Measurements from ENCODE around the gene RPUSD1.

Gene RPUSD1

DNA sequence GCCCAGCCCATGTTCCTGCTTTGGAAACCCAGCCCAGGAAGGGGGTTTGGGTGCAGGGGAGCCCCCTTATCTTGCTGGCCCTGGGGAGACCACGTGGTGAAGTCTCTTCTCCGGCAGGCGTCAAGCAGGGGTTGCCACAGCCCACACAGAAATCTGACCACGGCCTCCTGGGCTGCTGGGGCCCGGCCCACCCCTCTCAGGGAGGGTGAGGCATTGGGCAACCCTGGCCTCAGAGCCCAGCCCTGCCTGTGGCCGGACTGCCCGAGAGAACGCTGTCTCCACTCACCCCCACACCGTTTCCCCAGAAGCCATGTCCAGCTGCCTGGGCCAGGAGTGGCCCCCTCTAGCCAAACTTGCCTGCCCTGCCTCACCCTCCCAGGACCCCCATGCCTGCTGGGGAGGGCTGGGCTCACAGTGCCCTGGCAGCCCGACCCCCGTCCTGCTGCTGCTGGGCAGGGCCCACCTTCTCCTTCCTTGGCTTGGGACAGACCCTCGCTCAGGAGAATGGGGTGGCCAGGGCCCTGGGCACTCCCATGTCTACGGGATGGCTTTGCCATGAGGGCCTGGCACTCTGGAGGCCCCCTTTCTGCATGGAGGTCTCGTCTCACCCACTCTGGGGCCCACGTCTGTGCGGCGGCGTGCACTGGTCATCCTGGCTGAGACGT lies 6.7 kb downstream of the RPUSD1 start:
- no peak for DNase-seq (ENCODE audit: extremely low read depth, insufficient read length)
- H3K27me3 ChIP-seq (replicated peaks; ENCODE audit: control insufficient read depth, insufficient read depth, low read length): no peaks in the 10 kb centered on the region
- TF ChIP-seq, protein P1, sequence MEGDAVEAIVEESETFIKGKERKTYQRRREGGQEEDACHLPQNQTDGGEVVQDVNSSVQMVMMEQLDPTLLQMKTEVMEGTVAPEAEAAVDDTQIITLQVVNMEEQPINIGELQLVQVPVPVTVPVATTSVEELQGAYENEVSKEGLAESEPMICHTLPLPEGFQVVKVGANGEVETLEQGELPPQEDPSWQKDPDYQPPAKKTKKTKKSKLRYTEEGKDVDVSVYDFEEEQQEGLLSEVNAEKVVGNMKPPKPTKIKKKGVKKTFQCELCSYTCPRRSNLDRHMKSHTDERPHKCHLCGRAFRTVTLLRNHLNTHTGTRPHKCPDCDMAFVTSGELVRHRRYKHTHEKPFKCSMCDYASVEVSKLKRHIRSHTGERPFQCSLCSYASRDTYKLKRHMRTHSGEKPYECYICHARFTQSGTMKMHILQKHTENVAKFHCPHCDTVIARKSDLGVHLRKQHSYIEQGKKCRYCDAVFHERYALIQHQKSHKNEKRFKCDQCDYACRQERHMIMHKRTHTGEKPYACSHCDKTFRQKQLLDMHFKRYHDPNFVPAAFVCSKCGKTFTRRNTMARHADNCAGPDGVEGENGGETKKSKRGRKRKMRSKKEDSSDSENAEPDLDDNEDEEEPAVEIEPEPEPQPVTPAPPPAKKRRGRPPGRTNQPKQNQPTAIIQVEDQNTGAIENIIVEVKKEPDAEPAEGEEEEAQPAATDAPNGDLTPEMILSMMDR (IDR thresholded peaks at IDR 0.05; ENCODE audit: insufficient read depth, low read length, poor library complexity, severe bottlenecking): no peak
- H3K4me3 ChIP-seq (replicated peaks; ENCODE audit: low read depth, low read length): no peak overlapping the region
- peaks cover 10% of the 10 kb centered on the region for H3K36me3 ChIP-seq (ENCODE audit: control insufficient read depth, insufficient read depth, low read length)

DNA sequence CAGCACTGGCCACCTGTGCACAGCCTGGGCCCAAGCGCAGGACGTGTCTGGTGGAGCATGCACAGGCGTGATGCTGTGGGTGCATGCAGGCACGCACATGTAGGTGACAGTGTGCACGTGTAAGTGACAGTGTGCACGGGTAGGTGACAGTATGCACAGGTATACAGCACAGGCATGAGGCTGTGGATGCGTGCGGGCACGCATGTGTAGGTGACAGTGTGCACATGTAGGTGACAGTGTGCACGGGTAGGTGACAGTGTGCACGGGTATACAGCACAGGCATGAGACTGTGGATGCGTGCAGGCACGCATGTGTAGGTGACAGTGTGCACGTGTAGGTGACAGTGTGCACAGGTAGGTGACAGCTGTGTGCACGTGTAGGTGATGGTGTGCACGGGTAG lies 7.9 kb downstream of the RPUSD1 start:
- Histone ChIP-seq H3K27me3 (replicated peaks; ENCODE audit: control insufficient read depth, insufficient read depth, low read length) (no peaks in the 10 kb centered on the region), H3K4me3 (replicated peaks; ENCODE audit: low read depth, low read length) (no peak overlapping the region), H3K36me3 (ENCODE audit: control insufficient read depth, insufficient read depth, low read length) (peaks cover 3% of the 10 kb centered on the region)
- TF ChIP-seq, protein P1 (IDR thresholded peaks at IDR 0.05; ENCODE audit: insufficient read depth, low read length, poor library complexity, severe bottlenecking): no peak
- DNase-seq (ENCODE audit: extremely low read depth, insufficient read length): no peak

DNA sequence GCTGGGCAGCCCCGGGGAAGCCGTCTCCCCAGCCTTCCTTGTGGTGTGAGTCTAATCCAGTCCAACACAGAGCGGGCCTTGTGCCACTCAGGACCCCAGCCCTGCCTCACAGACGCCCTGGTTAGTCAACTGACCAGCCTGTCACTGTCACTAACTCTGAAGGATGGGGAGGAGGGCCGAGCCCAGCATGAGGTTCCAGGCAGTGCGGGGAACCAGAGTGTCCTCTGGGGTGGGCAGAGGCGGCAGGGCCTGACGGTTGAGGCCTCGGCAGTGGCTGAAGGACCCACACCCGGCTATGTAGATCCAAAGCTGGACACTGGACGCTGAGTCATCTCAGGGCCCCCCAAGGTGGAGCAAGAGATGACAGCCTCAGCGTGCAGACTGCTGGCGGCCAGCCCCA lies 8.6 kb downstream of the RPUSD1 start:
- DNase-seq (ENCODE audit: extremely low read depth, insufficient read length): no peak
- TF ChIP-seq, protein P1 (IDR thresholded peaks at IDR 0.05; ENCODE audit: insufficient read depth, low read length, poor library complexity, severe bottlenecking): no peak
- no peak overlapping the region for H3K4me3 ChIP-seq (replicated peaks; ENCODE audit: low read depth, low read length)

DNA sequence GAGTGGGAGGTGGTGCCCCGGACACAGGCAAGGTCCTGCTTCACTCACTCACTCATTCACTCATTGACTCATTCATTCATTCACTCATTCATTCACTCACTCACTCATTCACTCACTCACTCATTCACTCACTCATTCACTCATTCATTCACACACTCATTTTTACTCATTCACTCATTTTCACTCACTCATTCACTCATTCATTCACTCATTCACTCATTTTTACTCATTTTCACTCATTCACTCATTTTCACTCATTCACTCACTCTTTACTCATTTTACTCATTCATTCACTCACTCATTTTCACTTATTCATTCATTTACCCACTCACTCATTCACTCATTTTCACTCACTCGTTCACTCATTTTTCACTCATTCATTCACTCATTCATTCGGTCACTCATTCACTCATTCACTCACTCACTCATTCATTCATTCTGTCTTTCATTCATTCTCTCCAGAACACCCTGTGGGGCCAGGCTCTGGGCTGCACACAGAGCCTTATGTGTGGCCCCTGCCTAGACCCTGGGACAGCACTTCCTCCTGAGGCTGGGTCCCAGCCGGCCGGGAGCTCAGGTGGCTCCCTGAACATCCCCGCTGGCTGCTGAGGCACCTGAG lies 9.2 kb downstream of the RPUSD1 start:
- no peaks in the 10 kb centered on the region for H3K27me3 ChIP-seq (replicated peaks; ENCODE audit: control insufficient read depth, insufficient read depth, low read length)
- no peaks in the 10 kb centered on the region for H3K36me3 ChIP-seq (ENCODE audit: control insufficient read depth, insufficient read depth, low read length)
- TF ChIP-seq, protein P1 (IDR thresholded peaks at IDR 0.05; ENCODE audit: insufficient read depth, low read length, poor library complexity, severe bottlenecking): no peak
- no peak for DNase-seq (ENCODE audit: extremely low read depth, insufficient read length)
- H3K4me3 ChIP-seq (replicated peaks; ENCODE audit: low read depth, low read length): no peak overlapping the region

More for the DNA sequence above, 8.6 kb downstream of the RPUSD1 start:
- H3K36me3 ChIP-seq (ENCODE audit: control insufficient read depth, insufficient read depth, low read length): no peaks in the 10 kb centered on the region; the same call in 1 of the 2 replicates
- no peaks in the 10 kb centered on the region for H3K27me3 ChIP-seq (replicated peaks; ENCODE audit: control insufficient read depth, insufficient read depth, low read length)

DNA sequence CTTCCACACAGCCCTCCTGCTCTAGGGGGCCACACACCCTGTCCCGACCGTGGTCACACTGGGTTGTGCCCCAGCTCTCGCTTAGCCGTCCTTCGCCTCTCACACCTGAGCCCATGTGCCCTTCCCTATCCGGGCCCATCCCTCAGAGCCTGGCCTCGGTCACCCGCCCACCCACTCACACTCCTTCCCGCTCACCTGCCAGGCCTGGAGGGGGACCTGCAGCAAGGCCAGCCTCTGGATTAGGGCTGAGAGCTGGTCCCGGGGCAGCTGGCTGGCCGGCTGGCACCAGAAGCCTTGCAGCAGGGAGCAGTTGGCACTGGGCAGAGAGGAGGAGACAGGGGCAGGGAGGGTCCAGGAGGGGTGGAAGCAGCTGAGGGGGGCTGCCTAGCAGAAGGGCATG lies 9.7 kb downstream of the RPUSD1 start:
- TF ChIP-seq, protein P1 (IDR thresholded peaks at IDR 0.05; ENCODE audit: insufficient read depth, low read length, poor library complexity, severe bottlenecking): no peak
- no peak overlapping the region for H3K4me3 ChIP-seq (replicated peaks; ENCODE audit: low read depth, low read length)
- DNase-seq (ENCODE audit: extremely low read depth, insufficient read length): no peak
- H3K36me3 ChIP-seq (ENCODE audit: control insufficient read depth, insufficient read depth, low read length): no peaks in the 10 kb centered on the region
- no peaks in the 10 kb centered on the region for H3K27me3 ChIP-seq (replicated peaks; ENCODE audit: control insufficient read depth, insufficient read depth, low read length)

Data from GM06990 (cell line).